Esophagus (tissue), 2 donors: ENCODE data around the gene SHISA9. TPM values are rescaled to one million over a fixed set of nuclear protein-coding genes. Genes with fewer than 3 reads are reported as not detected.
"Not testable (repeated sequence)": the region's sequence is repeated elsewhere in the genome, so short reads cannot be mapped to it uniquely, and the experiment has no call there.

Source experiments
- H3K27ac ChIP-seq, 2 donors: one replicate each; pipeline ENCODE4 v1.5.1; 2013; ENCODE audit warnings: low read depth in 2 of 2, mild to moderate bottlenecking in 2 of 2, inconsistent platforms in 1 of 2, low read length in 1 of 2, moderate library complexity in 1 of 2
- H3K27me3 ChIP-seq, 2 donors: one replicate each; pipeline ENCODE4 v1.6.1; 2013; ENCODE audit warnings: low read length in 2 of 2, control low read depth in 1 of 2, mild to moderate bottlenecking in 1 of 2; ENCODE audit not compliant: insufficient read depth in 2 of 2, control insufficient read depth in 1 of 2
- H3K36me3 ChIP-seq, 2 donors: one replicate each; pipeline ENCODE4 v1.6.1; 2013; ENCODE audit warnings: low read length in 1 of 2; ENCODE audit not compliant: control insufficient read depth in 2 of 2, insufficient read depth in 2 of 2
- H3K4me1 ChIP-seq, 2 donors: one replicate each; pipeline ENCODE4 v1.6.1; 2013; ENCODE audit warnings: low read length in 1 of 2; ENCODE audit not compliant: control insufficient read depth in 2 of 2, insufficient read depth in 2 of 2
- H3K4me3 ChIP-seq, 2 donors: one replicate each; pipeline ENCODE4 v1.5.1; 2013; ENCODE audit warnings: low read length in 2 of 2, mild to moderate bottlenecking in 2 of 2, low read depth in 1 of 2, moderate library complexity in 1 of 2
- H3K9me3 ChIP-seq, 2 donors: one replicate each; pipeline ENCODE4 v1.6.1; 2013; ENCODE audit warnings: mild to moderate bottlenecking in 2 of 2, low read depth in 1 of 2, low read length in 1 of 2, moderate library complexity in 1 of 2; ENCODE audit not compliant: control insufficient read depth in 2 of 2, insufficient read depth in 1 of 2
- WGBS, 2 donors: extraction: QIAGEN DNeasy Blood & Tissue Kit; methylation state at CpG; one replicate each; pipeline ENCODE4 v1.1.7; 2013; 5-methylcytosine and 5-hydroxymethylcytosine counted together
- polyA plus RNA-seq, 2 donors: library from polyadenylated mRNA; stranded (reverse); fragments of 200-250 nt; gene quantifications; one replicate each; pipeline ENCODE4 v1.2.3, GENCODE V29; 2013
- donor health status: healthy with polysubstance abuse.
- donor health status: Bipolar disorder and iron deficiency.

Gene SHISA9
- polyA plus RNA-seq, 2 donors, result 0.04 to 0.07 TPM

DNA sequence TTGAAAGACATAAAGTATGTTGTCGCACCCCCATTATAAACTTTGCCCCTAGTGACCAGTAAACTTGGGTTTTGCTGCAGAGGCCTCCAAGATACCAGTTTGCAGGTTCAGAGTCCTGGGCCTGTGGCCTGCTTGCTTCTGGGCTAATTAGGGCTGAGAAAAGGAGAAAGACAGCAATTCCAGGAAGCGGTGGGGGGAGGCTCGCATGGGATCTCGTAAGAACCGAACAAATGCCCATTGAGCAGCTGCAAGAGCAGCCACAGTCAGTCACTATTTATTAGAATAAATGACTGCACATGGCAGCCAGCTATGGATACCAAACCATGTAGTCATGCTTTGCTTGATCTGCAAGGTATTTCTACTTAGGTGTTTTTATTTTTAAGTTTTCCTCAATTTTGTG lies 4.9 kb downstream of the SHISA9 start:
- Histone ChIP-seq H3K27ac (no peak overlapping the region), H3K36me3 (no peaks in the 10 kb centered on the region), H3K27me3 (peaks cover 5 to 12% of the 10 kb centered on the region in 2 donors), H3K4me3 (no peak overlapping the region), H3K9me3 (no peaks in the 10 kb centered on the region), H3K4me1 (peaks cover under 1 to 5% of the 10 kb centered on the region in 2 donors)
- WGBS, 2 donors, result 65 to 74% methylated on average over 5 of the region's 5 CpGs

DNA sequence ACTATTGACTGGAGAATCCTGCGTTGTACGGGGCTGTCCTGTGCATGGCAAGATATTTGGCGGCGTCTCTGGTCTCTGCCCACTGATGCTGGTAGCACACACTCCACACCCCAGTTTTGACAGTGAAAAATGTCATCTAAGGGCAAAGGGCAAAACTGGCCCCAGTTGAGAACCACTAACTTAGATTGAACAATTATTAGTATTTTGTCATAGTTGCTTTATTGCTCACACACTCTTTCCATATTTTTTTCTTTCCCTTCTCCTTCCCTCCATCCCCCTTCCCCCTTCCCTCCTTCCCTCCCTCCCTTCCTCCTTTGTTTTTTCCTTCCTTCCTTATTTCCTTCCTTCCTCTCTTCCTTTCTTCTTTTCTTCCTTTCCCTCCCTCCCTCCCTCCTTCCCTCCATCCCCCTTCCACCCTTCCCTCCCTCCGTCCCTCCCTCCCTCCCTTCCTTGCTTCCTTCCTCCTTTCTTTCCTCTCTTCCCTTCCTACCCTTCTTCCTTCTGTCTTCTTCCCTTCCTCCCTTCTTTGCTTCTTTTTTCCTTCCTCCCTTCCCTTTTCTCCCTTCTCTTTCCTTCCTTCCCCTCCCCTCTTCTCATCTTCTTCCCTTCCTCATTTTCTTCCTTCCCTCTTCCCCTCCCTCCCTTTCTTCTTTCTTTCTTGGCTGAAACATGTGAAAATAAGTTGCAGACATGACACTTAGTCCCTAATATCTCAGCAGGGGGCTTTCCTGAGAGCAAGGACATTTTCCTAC lies 5.5 kb downstream of the SHISA9 start:
- Histone ChIP-seq H3K4me3 (no peak overlapping the region), H3K9me3 (no peaks in the 10 kb centered on the region), H3K27ac (no peak overlapping the region), H3K4me1 (peaks cover 0 to 5% of the 10 kb centered on the region in 2 donors), H3K36me3 (no peaks in the 10 kb centered on the region), H3K27me3 (peaks cover 5 to 12% of the 10 kb centered on the region in 2 donors)
- WGBS, 2 donors, result 82 to 88% methylated on average over 5 of the region's 5 CpGs

DNA sequence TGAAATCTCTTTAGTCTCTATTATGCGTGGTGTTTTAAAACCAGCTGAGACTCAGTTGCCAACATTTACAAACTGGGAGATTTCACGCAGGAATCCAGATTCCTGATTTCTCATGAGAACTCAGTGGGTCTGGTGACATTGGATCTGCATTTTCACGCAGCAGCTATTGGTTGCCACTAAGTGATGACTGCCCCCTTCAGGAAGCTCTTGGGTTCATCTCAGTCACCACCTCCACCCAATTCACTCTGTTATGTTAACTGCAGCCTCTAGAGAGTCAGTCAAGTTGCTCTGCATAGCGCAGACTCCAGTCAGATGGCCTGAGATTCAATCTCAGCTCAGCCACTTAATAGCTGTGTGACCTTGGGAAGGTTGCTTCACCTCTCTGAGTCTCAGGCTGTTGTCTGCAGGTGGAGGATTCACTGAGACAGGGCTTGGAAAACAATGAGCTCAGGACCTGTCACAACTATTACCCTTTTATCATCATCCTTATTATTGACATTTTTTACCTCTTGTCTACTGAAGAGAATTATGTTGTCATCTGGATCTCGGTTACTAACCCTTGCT lies 6.4 kb downstream of the SHISA9 start:
- Histone ChIP-seq H3K4me3 (no peak overlapping the region), H3K4me1 (no peaks in the 10 kb centered on the region), H3K27me3 (peaks cover 5 to 8% of the 10 kb centered on the region in 2 donors), H3K36me3 (no peaks in the 10 kb centered on the region), H3K27ac (no peak overlapping the region), H3K9me3 (no peaks in the 10 kb centered on the region)
- WGBS, 2 donors, result 50 to 53% methylated on average over 5 of the region's 5 CpGs

DNA sequence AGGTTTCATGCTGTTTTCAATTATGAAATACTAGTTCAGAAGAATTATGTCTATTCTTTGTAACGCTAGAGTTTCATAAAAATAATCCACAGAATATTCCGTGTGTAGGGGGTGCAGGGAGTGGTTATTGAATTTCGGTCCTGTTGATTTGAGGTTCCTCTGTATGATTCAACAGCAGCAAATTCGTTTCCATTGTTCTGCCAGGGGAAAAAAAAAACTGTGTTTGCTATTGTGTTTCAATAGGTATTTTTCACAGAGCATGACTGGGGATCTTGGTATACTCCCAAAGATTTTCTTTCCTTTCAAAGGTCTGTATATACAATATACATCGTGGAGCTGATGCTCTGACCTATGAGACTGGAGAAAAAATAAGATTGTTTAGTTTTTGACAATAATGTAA lies 15.8 kb downstream of the SHISA9 start:
- Histone ChIP-seq H3K4me3 (no peak overlapping the region), H3K36me3 (no peaks in the 10 kb centered on the region), H3K4me1 (no peaks in the 10 kb centered on the region), H3K27ac (no peak overlapping the region), H3K27me3 (no peaks in the 10 kb centered on the region), H3K9me3 (no peaks in the 10 kb centered on the region)
- 61 to 63% methylated on average over 5 of the region's 5 CpGs for WGBS, 2 donors

DNA sequence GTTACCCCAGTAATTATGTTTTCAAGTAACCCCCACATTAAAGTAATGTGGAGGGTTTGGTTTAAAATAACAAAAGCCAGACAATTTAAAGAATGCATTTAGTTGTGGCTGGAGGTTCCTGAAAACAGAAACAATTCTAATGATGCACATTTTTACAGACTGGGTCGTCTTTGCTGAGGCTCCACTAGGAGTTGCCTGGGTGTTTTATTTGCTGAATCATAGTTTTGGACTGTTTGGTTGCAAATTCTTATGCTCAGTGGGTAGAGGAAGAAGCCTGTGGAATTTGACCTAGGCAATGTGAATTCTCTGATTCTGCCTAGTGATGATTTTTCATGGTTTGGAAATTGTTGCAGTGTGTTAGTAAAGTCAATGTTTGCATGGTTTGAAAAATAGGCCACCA lies 16.3 kb downstream of the SHISA9 start:
- 31 to 38% methylated on average over 1 of the region's 1 CpG for WGBS, 2 donors
- H3K27ac ChIP-seq, result no peak overlapping the region
- H3K36me3 ChIP-seq, result no peaks in the 10 kb centered on the region
- H3K27me3 ChIP-seq, result no peaks in the 10 kb centered on the region
- H3K4me1 ChIP-seq, result no peaks in the 10 kb centered on the region
- no peak overlapping the region for H3K4me3 ChIP-seq
- no peaks in the 10 kb centered on the region for H3K9me3 ChIP-seq

DNA sequence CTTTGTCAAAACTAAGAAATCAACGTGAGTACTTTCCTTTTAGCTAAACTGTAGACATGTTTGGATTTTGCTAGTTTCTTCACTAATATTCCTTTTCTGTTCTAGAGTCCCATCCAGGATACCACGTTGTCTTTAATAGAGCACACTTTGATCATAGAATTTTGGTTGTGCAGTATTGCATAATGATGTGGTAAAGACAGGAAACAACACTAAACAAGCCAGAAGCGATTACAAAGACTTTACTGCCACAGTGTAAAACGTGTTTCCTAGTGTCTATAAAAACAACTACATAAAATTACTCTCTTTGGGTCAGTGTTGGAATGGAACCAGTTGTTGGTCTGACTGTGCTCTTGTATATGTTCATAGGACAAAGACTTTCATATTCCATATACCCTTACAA lies 19.3 kb downstream of the SHISA9 start:
- Histone ChIP-seq H3K4me3 (no peak overlapping the region), H3K27ac (no peak overlapping the region), H3K27me3 (peaks cover 0 to 3% of the 10 kb centered on the region in 2 donors), H3K9me3 (peaks cover 0 to 2% of the 10 kb centered on the region in 2 donors), H3K36me3 (no peaks in the 10 kb centered on the region), H3K4me1 (no peaks in the 10 kb centered on the region)
- WGBS, 2 donors, result 53 to 55% methylated on average over 4 of the region's 4 CpGs

DNA sequence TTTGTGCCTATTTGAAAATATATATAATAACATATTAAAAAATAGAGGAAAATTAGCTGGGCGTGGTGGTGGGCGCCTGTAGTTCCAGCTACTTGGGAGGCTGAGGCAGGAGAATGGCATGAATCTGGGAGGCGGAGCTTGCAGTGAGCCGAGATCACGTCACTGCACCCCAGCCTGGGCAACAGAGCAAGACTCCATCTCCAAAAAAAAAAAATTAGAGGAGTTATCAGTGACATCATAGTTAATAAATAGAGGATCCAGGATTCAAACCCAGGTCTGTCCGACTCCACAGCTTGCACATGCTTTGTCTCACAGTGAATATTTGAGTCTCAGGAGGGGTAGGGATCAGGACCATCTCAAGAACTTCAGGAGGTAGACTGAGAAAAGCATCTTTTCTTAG lies 22.2 kb downstream of the SHISA9 start:
- WGBS, 2 donors, result 77 to 88% methylated on average over 6 of the region's 6 CpGs
- not testable (repeated sequence) for H3K36me3 ChIP-seq, H3K27me3 ChIP-seq, H3K27ac ChIP-seq, H3K9me3 ChIP-seq, H3K4me1 ChIP-seq, H3K4me3 ChIP-seq

DNA sequence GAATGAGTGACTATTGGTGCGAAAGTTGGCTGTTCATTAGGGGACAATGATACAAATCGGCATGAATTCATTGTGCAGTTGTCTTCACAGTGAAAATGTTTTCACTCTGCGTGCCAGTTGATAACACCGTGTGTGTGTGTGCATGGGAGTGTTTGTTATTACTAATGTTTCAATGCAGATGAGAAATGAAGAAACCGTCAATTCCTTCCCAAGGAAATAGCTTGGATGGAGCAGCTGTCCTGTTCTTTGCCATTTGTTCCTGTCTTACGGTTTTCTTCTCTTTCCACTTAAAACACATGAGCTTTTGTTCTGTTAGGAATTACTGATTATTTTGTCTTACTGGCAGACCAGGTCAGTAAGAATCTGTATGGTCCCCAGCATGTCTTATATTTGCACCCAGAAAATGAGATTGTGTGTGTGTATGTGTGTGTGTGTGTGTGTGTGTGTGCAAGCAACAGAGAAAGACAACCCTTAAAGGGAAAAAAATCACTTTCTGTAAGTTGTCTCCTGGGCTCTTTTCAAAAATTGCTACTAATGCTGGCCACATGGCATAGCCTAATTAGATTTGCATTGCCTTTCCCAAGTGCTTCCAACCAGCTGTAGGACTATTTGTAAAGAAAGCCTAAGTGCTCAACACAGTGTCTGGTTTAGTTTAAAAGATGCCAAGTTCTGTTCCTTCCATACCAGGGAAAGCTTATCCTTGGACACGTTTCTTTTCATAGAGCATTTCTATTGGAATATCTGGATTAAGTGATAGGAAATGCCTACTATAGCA lies 23.8 kb downstream of the SHISA9 start:
- Histone ChIP-seq H3K27me3 (peaks cover 0 to 3% of the 10 kb centered on the region in 2 donors), H3K9me3 (peaks cover 0 to 2% of the 10 kb centered on the region in 2 donors)
- WGBS, 2 donors, result 72 to 75% methylated on average over 7 of the region's 7 CpGs

DNA sequence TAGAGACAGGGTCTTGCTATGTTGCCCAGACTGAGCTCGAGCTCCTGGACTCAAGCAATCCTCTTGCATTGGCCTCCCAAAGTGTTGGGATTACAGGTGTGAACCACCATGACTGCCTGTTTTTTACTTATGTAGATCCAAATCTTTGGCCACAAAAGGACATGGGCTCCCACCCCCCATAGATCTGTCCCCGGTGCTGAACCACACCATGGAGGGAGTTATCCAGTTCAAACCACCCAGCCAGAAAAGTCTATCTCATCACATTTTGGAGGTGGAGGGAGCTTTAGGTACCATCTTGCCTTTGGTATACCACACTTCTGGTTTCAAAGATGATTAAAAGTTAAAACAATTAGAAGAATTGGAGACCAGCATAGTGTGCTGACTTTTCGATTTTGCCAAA lies 26.2 kb downstream of the SHISA9 start:
- Histone ChIP-seq H3K4me1 (no peaks in the 10 kb centered on the region), H3K9me3 (peaks cover 0 to 2% of the 10 kb centered on the region in 2 donors), H3K27ac (no peak overlapping the region), H3K4me3 (no peak overlapping the region), H3K36me3 (no peaks in the 10 kb centered on the region), H3K27me3 (peaks cover 0 to 3% of the 10 kb centered on the region in 2 donors)
- WGBS, 2 donors, result 68 to 76% methylated on average over 3 of the region's 3 CpGs

More for the DNA sequence above, 23.8 kb downstream of the SHISA9 start:
- no peak overlapping the region for H3K27ac ChIP-seq
- H3K4me3 ChIP-seq, result no peak overlapping the region
- H3K4me1 ChIP-seq, result no peaks in the 10 kb centered on the region
- no peaks in the 10 kb centered on the region for H3K36me3 ChIP-seq
